ENCODE measurements around the gene RPTOR. TPM values are rescaled to one million over a fixed set of nuclear protein-coding genes. Genes with fewer than 3 reads are reported as not detected.
"Not testable (repeated sequence)": the region's sequence is repeated elsewhere in the genome, so short reads cannot be mapped to it uniquely, and the experiment has no call there.

RPTOR gene
- total and polyA plus RNA-seq, 12 donors, result 7.9 to 30.3 (median 25.6) TPM

GRCh38 chr17:80531400-80531799, 13.2 kb upstream of the RPTOR start:
- ATAC-seq (no peak), DNase-seq (no peak)
- H3K4me3 ChIP-seq, result no peak overlapping the region
- no peaks in the 10 kb centered on the region for H3K4me1 ChIP-seq
- intact Hi-C loops (cut with DNase I), result no loop called here
- no peaks in the 10 kb centered on the region for H3K9me3 ChIP-seq
- peaks cover 0 to 65% (median 40%) of the 10 kb centered on the region in 7 donors for H3K27me3 ChIP-seq
- H3K27ac ChIP-seq, result no peak overlapping the region
- no peak for TF ChIP-seq CTCF (IDR thresholded peaks at IDR 0.05)
- WGBS, 2 donors, result 75 to 79% methylated on average over 7 of the region's 7 CpGs
- no peaks in the 10 kb centered on the region for H3K36me3 ChIP-seq

GRCh38 chr17:80537386-80537785, 7.3 kb upstream of the RPTOR start:
- H3K4me3 ChIP-seq; H3K9me3 ChIP-seq; ATAC-seq; H3K4me1 ChIP-seq; DNase-seq; H3K36me3 ChIP-seq; H3K27ac ChIP-seq; intact Hi-C loops (cut with DNase I): not testable (repeated sequence)
- 92 to 94% methylated on average over 29 to 30 of the region's 30 CpGs for WGBS, 2 donors
- H3K27me3 ChIP-seq, result peaks cover 0 to 25% (median 6%) of the 10 kb centered on the region in 7 donors

GRCh38 chr17:80538484-80538883, 6.2 kb upstream of the RPTOR start:
- H3K27ac ChIP-seq, result no peak overlapping the region
- no peak for TF ChIP-seq CTCF (IDR thresholded peaks at IDR 0.05)
- no peak overlapping the region for H3K4me3 ChIP-seq
- H3K27me3 ChIP-seq, result peaks cover 0 to 22% (median 7%) of the 10 kb centered on the region in 7 donors
- no peaks in the 10 kb centered on the region for H3K9me3 ChIP-seq
- peaks cover 0 to 2% (median 0%) of the 10 kb centered on the region in 9 donors for H3K4me1 ChIP-seq
- DNase-seq (no peak), ATAC-seq (no peak)
- 80 to 82% methylated on average over 14 of the region's 14 CpGs for WGBS, 2 donors
- intact Hi-C loops (cut with DNase I), result no loop called here
- H3K36me3 ChIP-seq, result no peaks in the 10 kb centered on the region

- Histone ChIP-seq H3K9me3 (no peaks in the 10 kb centered on the region), H3K4me3 (no peak overlapping the region), H3K27me3 (peaks cover 0 to 27% (median 7%) of the 10 kb centered on the region in 7 donors), H3K36me3 (no peaks in the 10 kb centered on the region), H3K27ac (no peak overlapping the region), H3K4me1 (peaks cover 0 to 2% (median 0%) of the 10 kb centered on the region in 9 donors)
- WGBS, 2 donors, result 8 to 12% methylated on average over 12 of the region's 12 CpGs
- intact Hi-C loops (cut with DNase I), result no loop called here
- no peak for TF ChIP-seq CTCF (IDR thresholded peaks at IDR 0.05)
- ATAC-seq (no peak), DNase-seq (no peak)
These were observed 5.5 kb upstream of the RPTOR start for GRCh38 chr17:80539022-80539641.

GRCh38 chr17:80545499-80545826, 825 bp downstream of the RPTOR start:
- WGBS, 2 donors, result 5 to 6% methylated on average over 8 of the region's 8 CpGs
- ATAC-seq, result no peak
- no peak for DNase-seq
- Histone ChIP-seq H3K36me3 (no peaks in the 10 kb centered on the region), H3K27ac (peak overlapping the region in 7 of 10 donors; percentile 76 to 90 (median 82)), H3K27me3 (peaks cover 0 to 24% (median 7%) of the 10 kb centered on the region in 7 donors), H3K4me3 (peak overlapping the region; percentile 83 to 99 (median 95)), H3K9me3 (no peaks in the 10 kb centered on the region), H3K4me1 (peaks cover 3 to 36% (median 27%) of the 10 kb centered on the region in 9 donors)
- no peak for TF ChIP-seq CTCF (IDR thresholded peaks at IDR 0.05)
- intact Hi-C loops (cut with DNase I), result loop anchor here in 3 of 10 donors (10.0 kb wide), 2 partner anchors 91 to 219 kb away; no protein-coding TSS in a partner anchor
